Right atrium auricular region (tissue), 2 donors: ENCODE measurements around the gene SMURF1. TPM values are rescaled to one million over a fixed set of nuclear protein-coding genes. Genes with fewer than 3 reads are reported as not detected.

Source experiments
- DNase-seq: peaks from one replicate; pipeline ENCODE4 v3.0.0-alpha.2; 2019; ENCODE audit warnings: low spot score
- H3K27ac ChIP-seq, 2 donors: fragments of 200-600 bp; sonication (generic); 1 replicate in 1 of 2; 2 replicates in 1 of 2; pipeline ENCODE4 v1.5.1; 2016 to 2019
- H3K27me3 ChIP-seq, 2 donors: fragments of 200-600 bp; sonication (generic); one replicate each; pipeline versions ENCODE4 v1.5.1 to v1.6.0; 2017 to 2019
- H3K36me3 ChIP-seq: fragments of 200-600 bp; sonication (generic); one replicate; pipeline ENCODE4 v1.5.1; 2016
- H3K4me1 ChIP-seq, 2 donors: fragments of 200-600 bp; sonication (generic); one replicate each; pipeline versions ENCODE4 v1.5.1 to v1.6.0; 2017 to 2019
- H3K4me3 ChIP-seq, 2 donors: fragments of 200-600 bp; sonication (generic); 1 replicate in 1 of 2; 2 replicates in 1 of 2; pipeline ENCODE4 v1.5.1; 2017 to 2019; ENCODE audit warnings: mild to moderate bottlenecking in 1 of 2, moderate library complexity in 1 of 2
- H3K9me3 ChIP-seq, 2 donors: fragments of 200-600 bp; sonication (generic); one replicate each; pipeline ENCODE4 v1.5.1; 2019
- CTCF ChIP-seq, 2 donors: fragments of 200-600 bp; sonication (generic); IDR thresholded peaks; one replicate each; pipeline ENCODE4 v1.5.1; 2019; ENCODE audit warnings: antibody characterized with exemption in 2 of 2
- total RNA-seq, 2 donors: library from RNA; depleted of rRNA; stranded (reverse); fragments of >200 nt; gene quantifications; one replicate each; pipeline ENCODE4 v1.1.0, GENCODE V29; 2016

Gene SMURF1
- total RNA-seq, 2 donors from 2014 or later, result 9.0 to 14.3 TPM

GRCh38 chr7:98978672-98979071 is 165.2 kb downstream of the SMURF1 start:
- peaks cover 81% of the 10 kb centered on the region for H3K36me3 ChIP-seq
- H3K4me3 ChIP-seq, result no peak overlapping the region
- H3K9me3 ChIP-seq, result no peaks in the 10 kb centered on the region
- no peaks in the 10 kb centered on the region for H3K27me3 ChIP-seq
- no peak for DNase-seq
- no peak for TF ChIP-seq CTCF (IDR thresholded peaks at IDR 0.05)
- H3K4me1 ChIP-seq, result no peaks in the 10 kb centered on the region
- H3K27ac ChIP-seq, result no peak overlapping the region

Other genes starting within 250 kb of the SMURF1 start
- not detected for gene KPNA7, start 64.0 kb upstream of the SMURF1 start, total RNA-seq
- gene MYH16, start 128.7 kb upstream of the SMURF1 start, total RNA-seq, result not detected
- gene ARPC1A, start 181.8 kb upstream of the SMURF1 start, total RNA-seq, result 100 to 1,000 TPM; 108 to 117 TPM
- gene ARPC1B, start 230.6 kb upstream of the SMURF1 start, total RNA-seq, result 100 to 1,000 TPM in 1 of 2 donors, 10 to 100 TPM in 1; 53.0 to 115 TPM